Fibroblast of gingiva (primary cell): ENCODE data around the gene COL23A1.

ENCODE experiments used
- DNase-seq: peaks from one replicate; pipeline ENCODE4 v3.0.0-alpha.2; 2011; ENCODE audit warnings: low read depth

COL23A1 gene

DNA sequence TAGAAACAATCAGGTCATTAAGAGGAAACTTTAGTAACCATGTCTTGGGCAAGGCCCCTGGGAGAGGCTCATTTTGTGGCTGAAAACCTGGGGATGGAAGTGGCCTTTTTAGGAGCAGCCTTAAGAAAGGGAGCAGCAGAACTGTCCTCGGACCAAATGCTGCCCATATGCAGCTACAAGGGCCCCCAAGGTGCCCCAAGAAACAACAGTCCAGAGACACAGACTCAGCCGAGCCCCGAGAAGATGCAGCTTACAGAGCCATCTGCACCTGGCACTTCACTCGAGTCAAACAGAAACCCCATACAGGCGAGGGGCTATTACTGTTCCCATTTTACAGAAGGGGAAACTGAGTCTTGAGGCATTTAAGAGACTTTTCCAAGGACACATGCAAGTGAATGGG lies 58.0 kb downstream of the COL23A1 start:
- no peak for DNase-seq

DNA sequence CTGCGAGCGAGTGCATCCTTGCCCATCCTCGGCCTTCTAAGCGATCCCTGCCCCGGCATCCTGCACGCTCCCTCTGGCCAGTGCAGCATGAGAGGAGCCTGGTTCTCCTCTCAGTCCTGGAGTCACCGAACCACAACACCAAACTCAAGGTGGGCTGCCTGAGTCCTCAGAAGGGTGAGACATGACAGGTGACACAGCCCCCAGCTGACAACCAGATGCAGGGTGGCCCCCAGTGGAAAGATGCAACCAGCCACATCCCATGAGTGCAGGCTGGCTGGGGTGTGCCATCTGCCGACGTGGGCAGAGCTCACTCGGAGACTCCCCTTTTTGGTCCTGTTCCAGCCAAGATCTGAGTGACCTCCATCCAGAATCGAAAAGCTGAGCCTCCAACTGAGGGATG lies 58.4 kb downstream of the COL23A1 start:
- DNase-seq: no peak

DNA sequence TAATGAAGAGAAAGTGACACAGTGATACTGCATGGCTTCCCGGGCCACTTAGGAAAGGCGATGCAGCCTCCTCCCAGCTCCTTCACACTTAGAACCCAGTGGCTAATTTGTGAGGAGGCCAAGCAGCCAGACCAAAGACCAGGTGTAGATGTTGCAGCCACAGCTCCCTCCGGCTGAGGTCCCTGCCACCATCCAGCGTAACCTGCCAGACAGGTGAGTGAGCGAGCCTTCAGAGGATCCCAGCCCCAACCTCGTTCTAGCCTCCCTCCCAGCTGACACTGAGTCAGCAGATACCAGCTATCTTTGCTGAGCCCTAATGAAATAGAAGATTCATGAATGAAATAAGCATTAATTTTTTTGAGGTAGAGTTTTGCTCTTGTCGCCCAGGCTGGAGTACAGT lies 59.7 kb downstream of the COL23A1 start:
- DNase-seq: no peak

DNA sequence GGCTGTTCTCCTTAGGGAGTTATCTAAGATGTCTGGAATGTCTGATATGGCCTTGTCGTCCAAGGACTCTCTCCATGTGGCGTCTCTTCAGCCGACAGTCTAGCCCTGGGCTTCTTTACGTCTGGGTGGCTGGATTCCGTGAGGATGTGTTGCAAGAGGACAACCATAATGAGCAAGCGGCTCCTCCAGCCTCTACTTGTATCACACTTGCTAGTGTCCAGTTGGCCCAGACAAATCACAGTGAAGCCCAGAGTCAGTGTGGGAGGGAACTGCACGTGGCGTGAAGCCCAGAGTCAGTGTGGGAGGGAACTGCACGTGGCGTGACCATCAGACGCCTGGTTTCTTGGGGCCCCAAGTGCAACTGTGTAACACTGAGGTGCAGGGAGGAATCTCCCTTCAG lies 61.1 kb downstream of the COL23A1 start:
- no peak for DNase-seq

DNA sequence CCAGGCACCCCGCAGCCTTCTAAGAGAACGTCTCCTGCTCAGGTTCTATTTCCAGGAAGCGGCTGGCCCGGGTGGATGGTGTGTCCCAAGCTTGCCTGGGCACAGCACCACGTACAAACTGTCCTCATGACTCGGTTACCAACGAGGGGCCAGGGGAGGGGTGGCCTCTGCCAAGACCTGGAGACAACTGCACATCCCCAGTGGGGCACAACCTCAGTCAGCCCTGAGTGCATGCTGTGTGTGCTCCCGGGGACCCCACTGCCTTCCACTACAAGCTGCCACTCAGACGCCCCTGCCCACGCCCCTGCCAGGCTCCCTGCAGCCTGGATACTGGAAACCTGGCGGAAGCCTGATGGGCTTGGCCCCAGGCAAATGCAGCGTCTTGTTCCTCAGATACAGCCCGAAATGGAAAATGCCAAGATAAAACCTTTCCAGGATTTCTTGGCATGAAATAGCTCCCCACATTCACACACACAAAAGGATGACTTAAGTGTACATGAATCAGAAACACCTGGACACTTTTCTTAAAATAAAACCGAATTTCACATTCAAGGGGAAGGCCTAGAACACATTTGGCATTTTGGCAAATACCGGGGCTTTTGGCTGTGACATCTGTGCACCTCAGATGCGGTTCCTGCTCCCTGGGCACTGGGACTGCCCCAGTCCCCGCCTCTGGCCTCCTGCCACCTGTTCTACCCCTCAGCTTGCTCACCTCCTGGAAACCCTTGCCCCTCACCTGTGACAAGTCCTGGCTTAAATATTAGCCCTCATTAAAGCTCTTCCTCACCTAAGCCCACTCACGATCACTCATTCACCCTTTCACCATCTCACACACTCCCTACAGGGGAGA lies 62.5 kb downstream of the COL23A1 start:
- DNase-seq: no peak

DNA sequence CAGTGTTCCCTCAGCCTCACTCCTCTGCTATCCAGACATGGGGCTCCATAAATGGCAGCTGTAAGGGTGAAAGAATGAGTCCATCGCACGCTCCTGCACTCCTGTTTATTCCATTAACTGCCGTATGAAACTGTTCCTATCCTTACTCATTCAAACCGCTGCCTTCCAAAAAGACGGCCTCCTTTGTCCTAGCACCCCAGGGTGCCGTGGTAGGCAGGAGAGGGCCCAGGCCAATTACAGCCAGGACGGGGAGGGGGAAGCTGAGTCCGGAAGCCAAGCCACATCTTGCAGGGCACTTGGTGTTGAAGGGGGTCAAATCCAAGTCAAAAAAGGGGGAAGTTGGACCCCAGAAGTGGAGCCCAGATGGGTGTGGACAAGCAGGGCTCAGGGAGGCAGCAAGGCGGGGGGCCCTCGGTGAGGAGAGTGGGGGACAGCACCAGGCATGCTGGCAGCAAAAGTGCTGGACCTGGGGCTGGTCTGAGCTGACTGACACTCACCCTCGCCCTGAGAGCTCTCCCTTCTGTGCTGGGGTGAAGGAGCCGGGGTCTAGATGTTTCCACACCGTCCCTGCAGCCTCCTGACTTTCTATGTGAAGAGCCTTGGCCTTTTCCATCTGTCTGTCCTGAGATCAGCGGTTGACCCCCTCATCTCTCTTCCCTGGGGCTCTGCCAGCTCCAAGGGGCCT lies 63.3 kb downstream of the COL23A1 start:
- DNase-seq: no peak

DNA sequence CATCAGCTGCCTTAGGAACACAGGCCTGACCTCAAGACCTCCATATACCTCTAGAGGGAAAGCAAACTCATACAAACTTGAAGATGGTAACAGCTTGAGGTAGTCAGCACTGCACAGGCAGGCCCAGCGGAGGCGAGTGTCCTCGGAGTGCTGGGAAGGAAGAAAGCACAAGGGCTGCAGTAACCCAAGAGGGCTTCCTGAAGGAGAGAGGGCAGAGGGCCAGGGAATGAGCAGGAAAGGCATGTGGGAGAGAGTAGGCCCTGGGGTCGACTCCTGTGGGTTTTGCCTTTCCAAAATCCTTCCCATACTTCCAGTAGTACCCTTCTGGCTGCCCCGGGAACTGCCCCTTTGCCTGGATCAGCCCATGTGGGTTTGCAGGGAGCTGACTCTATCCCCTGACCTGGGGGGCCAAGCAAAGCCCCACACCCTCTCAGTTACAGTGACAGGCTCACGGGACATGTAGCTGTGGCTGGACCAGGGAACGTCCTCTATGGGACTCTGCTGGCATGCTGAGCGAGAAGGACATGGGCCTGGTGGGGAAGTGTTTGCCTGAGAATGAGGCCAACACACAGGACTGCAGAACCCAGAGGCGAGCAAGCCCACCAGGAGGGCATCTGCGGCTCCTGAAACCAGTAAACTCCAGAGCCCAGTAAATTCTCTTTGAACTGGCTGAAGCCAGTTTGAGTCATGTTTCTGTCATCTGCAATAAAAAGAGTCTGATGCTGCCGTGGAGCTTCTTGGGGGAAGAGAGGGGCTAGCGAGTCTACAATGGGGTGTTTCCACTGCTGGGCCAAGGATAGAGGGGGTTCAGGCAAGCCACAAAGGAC lies 64.1 kb downstream of the COL23A1 start:
- no peak for DNase-seq

DNA sequence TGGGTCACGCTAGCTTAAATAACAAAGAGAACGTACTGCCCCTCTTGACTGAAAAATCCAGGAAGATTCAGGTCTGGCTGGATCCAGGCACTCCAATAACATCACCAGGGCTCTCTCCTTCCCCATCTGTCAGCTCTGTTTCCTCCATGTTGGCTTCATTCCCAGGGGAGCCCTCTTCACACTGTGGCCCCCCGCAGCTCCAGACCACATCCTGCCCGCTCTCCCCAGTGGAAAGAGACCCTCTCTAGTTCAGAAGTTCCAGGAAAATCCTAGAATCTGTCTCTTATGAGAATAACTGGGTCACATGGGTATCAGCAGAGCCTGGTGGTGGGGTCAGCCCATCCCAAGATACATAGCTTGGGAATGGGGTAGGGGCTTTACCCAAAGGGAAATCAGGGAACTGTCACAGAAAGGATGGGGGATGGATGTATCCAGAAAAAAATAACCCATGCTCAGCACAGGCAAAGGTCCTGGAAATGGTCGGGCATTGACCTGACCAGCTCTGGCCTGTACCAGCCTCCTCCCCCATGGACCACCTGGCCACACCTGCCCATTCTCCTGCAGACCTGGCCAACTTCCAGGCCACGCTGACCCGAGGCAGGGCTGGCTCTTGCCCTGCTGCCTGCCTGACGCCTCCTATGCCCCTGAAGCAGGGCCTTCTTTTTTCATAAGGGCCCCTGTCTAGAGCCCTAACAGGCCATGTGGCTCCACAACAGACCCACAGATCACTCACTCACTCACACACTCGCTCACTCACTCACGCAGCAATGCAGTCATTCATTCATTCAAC lies 65.9 kb downstream of the COL23A1 start:
- no peak for DNase-seq

DNA sequence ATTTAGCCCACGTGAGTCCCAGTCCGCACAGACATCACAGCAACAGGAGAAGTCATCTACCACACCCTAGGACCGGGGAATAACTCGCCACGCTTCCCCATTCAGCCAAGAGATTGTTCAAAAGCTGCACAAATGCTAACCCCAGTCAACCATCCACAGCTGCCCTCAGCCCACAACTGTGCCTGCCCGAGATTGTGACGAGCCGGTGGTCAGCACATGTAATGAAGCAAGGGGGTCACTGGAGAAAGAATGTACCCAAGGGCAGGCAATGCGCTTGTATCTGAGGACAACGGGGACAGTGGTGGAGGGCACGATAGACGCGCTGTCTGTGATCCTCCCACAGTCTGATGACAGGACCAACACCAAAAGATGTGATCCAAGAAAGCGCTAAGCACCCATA lies 67.8 kb downstream of the COL23A1 start:
- DNase-seq: no peak

DNA sequence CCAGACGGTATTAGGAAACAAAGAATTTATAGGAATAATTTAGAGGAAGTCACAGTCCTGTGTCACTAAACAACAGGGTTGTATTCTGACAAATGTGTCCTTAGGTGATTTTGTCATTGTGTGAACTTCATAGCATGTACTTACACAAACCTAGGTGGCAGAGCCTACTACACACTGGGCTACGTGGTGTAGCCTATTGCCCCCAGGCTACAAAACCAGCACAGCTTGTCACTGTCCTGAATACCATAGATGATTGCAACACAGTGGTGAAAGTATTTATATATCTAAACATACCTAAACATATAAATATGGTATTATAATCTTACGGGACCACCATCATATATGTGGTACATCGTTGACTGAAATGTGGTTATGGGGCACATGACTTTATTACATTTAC lies 69.3 kb downstream of the COL23A1 start:
- DNase-seq: no peak

DNA sequence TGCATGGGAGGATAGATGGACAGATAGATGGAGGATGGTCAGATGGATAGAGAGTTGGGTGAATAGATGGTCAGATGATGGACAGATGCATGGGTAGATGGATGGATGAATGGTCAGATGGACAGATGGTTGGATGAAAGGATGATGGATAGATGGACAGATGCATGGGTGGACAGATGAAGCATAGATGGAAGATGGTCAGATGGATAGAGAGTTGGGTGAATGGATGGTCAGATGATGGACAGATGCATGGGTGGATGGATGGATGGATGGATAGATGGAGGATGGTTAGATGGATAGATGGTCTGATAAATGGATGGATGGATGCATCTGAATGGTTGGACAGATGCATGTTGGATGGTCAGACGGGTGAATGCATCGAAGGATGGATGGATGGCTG lies 70.4 kb downstream of the COL23A1 start:
- DNase-seq: no peak

DNA sequence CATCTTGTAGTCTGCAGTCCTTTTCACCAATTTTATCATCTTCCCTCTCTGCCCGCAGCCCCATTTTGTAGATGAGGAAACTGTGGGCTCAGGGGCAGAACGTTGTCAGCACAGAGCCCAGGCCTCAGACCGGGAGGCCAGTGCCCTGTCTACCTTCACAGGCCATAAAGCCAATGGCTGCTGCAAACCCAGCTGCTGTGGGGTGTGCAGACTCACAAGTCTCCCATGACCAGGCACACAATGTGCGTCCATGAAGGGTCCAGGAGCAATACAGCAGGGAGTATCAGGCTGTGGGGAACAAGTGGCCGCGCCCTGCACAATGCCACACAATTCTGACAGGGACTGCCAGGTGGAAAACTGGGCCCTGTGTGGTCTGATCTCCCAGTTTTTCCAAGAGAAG lies 71.0 kb downstream of the COL23A1 start:
- no peak for DNase-seq

DNA sequence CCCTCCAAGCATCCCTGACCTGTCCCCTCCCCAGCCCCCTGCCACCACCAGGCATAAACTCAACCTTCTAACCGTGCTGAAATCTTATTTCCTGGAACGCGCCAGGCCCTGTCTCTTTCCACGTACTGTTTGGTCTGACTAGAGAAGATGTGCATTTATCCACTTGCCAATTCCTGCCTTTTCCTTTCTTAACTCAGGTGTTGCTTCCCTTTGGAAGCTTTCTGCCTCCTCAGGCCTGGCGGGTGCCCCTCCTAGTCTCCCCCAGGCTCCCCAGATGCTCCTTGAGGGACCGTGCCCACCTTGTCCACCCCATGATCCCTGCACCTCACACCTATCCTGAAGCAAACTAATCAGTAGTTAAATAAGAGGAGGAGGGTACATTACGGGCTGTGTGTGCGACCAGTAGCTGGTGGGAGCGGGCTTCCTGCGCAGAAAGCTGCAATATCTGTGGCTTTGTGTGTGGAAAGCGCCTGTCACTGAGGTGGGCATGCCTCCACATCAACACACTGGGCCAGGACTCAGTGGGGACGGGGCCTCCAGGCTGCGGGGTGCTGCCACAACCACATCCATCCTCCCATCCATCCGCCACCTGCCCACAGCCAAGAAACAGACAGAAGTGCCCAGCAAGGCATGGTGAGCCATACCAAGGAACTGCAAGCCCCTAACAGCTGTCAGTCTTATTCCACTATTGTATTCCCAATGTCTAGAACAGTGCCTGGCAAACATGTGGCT lies 73.5 kb downstream of the COL23A1 start:
- DNase-seq: no peak

DNA sequence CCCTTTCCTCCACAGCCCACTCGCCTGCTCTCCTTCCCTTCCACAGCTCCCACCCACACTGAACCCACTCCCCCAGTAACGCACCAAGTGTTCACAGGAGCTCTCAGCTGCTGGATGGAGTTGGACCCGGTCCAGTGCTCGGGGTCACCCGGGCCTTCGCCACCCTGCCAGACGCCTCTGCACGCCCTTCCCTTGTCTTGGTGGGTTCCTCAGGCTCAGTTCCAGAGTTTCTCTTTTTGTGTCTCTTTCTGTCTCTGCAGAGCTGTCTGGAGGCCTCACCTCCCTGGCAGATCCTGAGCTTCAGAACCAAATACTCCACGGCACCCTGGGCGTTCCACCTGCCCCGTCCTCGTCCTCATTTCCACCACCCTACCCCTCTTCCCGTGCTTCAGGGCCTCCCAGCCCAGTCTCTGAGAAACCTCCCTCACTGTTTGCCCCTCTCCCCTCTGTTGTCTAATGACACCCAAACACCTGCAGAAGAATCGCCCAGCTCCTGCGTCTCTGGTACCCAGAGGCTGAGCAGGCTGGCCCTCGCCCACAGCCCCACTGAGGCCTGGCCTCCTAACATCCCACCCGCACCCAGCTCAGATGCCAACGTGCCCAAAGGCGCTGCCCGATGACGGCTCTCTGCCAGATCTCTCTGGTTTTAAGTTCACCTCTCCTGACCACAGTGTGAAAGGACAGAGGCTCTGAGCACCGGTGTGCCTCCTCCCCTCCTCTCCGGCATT lies 74.3 kb downstream of the COL23A1 start:
- DNase-seq: no peak

DNA sequence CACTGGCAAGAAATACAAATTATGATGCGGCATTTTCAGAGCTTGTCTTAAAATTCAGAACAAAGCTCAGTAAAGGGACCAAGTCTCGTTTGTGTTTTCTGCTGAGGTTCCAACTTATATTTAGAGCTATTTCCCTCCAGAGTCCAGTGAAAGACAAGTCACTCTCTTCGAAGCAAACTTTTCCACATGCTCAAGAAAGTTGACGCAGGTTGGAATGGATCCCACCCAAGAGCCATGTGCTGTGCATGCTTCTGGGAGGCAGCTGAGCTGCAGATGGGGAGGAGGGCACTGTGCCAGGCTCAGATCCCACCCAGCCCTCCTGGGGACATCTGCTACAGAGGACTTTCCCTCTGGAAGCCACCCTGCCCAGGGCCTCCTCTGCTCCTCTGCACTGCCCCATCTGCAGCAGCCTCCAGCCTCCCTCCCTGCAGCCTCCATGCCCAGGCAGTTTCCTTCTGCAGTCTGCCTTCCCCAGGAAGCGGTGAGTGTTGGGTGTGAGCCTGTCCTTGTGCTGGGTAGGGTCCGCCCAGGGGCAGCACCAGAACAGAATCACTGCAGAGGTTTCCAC lies 75.3 kb downstream of the COL23A1 start:
- no peak for DNase-seq

DNA sequence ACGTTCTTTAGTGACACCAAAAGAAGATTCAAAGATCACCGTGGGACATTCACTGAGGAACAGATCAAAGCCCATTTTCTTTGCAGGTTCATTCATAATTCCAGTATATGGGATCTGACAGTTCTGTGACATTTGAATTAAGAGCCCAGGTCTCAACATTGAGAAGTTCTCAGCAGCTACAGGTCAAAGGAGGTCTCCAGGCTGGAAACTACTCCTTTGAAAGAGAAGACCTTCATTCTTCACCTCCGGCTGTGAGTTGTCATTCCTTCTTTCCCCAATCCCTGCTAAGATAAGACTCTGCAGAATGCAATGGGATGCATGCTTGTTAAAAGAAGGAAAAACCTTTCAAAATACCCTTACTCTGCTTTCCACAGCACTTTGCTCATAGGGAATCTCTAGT lies 79.0 kb downstream of the COL23A1 start:
- no peak for DNase-seq

DNA sequence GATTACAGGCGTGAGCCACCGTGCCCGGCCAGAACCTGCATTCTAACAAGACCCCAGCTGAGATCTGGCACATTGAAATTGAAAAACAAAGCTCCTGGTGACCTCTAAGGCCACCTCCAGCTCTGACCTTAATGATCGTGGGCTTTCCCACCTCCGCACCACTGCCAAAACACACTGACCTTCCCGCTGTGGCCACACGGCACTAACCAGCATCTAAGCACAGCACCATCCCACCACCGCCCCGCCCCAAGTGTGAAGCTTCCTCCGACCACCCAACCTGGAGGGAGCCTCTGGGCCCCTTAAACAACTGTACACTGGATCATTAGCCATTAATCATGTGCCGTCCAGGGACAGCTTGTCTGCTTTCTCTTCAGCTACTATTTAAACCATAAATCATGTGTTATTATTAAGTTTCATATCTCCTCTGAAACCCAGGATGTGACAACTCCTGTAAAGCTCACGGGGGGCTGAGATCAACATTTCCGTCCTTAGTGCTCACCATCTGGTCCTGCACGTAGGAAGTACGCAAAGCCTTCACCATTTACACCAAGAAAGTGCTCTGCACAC lies 80.6 kb downstream of the COL23A1 start:
- DNase-seq: no peak

DNA sequence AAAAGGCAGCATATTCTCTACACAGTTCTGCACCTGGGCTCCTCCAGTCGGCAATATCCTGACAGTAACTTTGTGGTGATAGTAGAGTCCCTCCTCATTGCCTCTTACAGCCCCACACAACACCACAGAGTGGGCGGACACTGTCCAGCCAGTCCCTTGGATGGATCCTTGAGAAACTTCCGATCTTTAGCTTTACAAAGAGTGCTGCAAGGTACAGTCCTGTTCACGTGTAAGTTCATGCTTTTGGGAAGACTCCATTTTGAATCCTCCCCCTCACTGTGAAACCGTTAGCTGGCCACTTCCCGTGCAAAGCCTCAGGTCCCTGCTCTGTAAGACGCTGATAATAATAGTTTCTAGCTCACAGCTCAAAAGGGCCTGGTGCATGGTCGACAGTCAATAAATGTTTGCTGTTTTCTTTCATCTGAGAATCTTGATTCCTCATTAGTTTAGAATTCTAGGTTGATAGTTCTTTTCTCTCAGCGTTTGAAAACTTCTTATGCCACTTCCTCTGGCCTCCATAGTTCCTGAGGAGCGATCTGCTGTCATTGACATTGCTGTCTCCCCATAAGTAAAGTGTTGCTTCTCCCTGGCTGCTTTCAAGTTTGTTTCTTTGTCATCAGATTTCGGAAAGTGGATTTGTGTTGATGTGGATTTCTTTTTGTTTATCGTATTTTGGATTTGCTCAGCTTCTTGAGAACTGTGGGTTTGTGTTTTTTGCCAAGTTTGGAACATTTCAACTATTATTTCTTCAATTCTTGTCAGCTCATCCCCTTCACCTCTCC lies 82.9 kb downstream of the COL23A1 start:
- no peak for DNase-seq
